Activated CD4-positive, alpha-beta T cell treated with anti-CD3 and anti-CD28 coated beads for 4 hours (primary cell): ENCODE data around the gene TPD52L2.

Experiments used
- DNase-seq, 2 donors: peaks; one replicate each; pipeline ENCODE4 v3.0.0-alpha.2; 2020

TPD52L2 gene

GRCh38 chr20:63935447-63935846 lies 70.4 kb downstream of the TPD52L2 start:
- no peak for DNase-seq

GRCh38 chr20:63937596-63937995 lies 72.5 kb downstream of the TPD52L2 start:
- no peak for DNase-seq

- peak in 1 of 2 donors; percentile 34 for DNase-seq
Observed at GRCh38 chr20:63939061-63939935, 74.2 kb downstream of the TPD52L2 start.

DNA sequence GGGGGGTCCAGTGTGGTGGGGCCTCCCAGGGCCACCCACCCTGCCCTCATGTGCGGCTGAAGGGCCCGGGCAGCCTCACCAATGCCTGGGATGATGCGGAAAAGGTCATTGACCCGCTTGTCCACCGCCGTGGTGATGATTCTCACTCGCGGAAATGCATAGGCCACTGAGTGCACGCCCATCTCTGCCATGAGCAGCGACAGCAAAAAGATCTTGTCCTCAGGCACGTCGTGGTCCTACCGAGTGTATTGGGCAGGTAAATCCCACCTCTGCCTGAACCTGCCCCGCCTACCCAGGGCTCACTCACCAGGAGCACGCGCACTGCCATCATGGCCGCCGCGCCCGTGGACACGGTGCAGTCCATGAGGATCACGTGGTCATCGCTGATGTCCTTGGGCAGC lies 75.0 kb downstream of the TPD52L2 start:
- no peak for DNase-seq

DNA sequence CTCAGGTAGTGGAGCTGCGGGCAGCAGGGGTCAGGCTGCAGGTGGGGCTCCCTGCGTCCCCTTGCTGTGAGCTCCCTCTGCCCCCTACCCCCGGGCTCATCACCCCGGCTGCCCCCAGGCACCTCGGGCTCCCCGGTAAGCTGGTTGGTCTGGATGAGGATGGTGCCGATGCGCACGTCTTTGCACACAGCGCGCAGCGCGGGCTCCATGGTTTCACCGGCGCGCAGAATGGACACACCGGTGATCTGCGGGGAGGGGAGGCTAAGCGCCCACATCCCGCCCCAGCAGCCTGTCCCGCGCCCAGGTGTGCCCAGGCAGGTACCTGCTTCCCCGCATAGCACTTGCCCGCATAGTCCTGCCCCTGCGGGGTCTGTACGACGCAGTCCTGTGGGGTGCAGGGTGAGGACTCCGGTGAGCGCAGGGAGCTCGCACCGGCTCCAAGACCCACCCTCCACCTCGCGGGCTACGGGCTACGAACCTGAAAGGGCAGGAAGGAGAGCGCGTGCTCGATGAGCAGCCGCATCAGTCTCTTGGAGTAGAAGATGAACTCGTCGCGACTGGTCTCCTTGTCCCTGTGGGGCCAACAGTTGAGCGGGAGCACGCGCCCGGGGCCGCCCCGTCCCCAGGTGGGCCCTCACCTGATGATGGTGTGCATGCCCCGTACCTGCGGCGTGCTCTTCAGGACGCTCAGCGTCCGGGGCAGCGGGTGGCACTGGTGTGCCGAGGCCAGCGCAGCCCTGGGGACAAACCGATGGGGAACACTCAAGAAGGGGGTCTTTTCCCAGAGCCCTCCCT lies 75.6 kb downstream of the TPD52L2 start:
- no peak for DNase-seq
